Activated T-helper 1 cell treated with anti-CD3 and anti-CD28 coated beads, Interleukin-2, amount 50 U/mL, for 16 hours (primary cell): ENCODE measurements around the gene ADPRHL1.

Source experiments
- DNase-seq, 2 donors: peaks; one replicate each; pipeline ENCODE4 v3.0.0-alpha.2; 2020; ENCODE audit warnings: low read depth in 1 of 2, low spot score in 1 of 2

The ADPRHL1 gene

DNA sequence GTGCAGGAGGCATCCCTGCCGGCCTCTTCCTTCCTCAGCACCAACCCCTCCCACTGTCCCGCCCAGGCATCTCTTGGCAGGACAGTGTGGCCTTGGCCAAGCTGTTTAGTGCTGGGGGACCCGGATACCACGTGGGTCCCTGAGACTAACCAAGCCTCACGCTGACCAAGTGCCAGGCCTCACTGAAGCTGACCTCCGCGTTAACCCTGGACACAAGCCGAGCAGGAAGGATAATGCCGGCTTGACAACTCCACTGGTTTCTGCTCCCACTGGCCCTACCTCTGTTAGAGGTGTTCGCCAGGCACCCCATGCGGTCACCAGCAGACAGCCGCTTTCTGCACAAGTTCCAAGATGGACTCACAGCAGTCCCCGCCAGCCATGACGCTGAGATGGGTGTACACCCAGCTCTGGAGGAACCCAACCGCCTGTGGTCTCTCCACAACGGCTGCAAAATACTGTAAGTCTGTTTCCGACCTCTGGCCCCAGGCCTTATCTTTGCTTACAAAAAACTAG is 101.7 kb downstream of the ADPRHL1 start:
- no peak for DNase-seq

DNA sequence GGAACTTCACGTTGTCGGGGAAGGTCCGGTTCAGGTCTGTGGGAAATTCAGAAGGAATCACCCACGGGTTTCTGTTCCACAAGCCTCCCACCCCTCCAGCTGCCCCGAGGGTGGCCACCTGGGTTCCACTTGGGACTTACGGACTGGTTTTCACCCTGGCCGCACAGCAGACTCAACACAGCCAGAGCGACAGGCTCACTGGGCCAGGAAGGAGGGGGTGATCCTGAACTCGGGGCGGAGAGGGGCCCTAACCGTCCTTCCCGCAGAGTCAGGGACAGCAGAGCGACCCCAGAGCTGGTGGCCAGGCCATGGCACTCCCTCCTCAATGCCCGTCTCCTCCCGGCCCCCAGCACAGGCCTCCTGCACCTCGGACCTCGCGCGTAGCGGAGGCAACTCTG is 102.4 kb downstream of the ADPRHL1 start:
- DNase-seq = no peak

DNA sequence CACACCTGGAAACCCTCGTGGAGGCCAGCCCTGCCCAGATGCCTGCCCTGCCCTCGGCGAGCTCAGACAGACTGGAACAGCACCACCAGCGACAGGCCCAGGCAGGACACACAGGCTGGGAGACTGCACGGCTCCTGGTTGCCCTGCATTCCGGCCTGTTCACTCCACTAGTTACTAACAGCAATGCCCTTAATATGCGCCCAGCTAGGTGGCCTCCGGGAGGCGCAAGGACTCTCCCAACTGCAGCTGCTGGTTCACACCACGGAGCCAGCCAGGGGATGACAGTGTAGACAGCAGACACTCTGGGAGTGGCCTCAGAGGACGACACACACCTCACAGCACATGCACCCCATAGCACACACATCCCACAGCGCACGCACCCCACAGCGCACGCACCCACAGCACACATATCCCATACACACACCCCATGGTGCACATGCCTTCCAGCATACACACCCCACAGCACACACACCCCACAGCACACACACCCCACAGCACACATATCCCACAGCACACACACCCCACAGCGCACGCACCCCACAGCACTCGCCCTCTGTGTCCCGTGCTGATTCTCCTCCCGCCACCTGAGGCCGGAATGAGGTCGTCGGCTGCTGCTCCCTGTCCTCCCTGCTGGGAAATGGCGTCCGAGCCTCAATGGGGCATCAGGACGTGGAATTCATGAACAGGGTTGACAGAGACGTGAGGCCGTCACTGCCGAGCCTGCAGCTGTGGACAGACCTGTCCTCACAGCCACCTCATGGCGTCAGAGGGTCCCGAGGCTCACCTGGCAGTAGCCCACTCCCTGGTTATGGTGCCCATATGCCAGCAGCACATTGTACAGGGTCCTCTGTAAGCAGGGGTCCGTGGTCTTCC is 103.0 kb downstream of the ADPRHL1 start:
- no peak for DNase-seq
